Nephron (organoid): ENCODE results near the gene S100A7A.
A peak's percentile ranks its signal among the peaks of the same experiment; 100 is the strongest.

Experiments
- H3K27ac Mint-ChIP-seq, 3 experiments: 2 replicates each; pipeline ENCODE4 v1.8.0; 2020; ENCODE audit warnings: mixed read lengths in 3 of 3, mild to moderate bottlenecking in 2 of 3, moderate library complexity in 1 of 3
- H3K27me3 Mint-ChIP-seq: 2 replicates; pipeline ENCODE4 v1.8.0; 2021; ENCODE audit warnings: low read depth, mild to moderate bottlenecking, moderate library complexity, mixed read lengths
- H3K36me3 Mint-ChIP-seq: 2 replicates; pipeline ENCODE4 v1.8.0; 2020; ENCODE audit warnings: low read depth, mixed read lengths
- H3K4me1 Mint-ChIP-seq: 2 replicates; pipeline ENCODE4 v1.8.0; 2020; ENCODE audit warnings: mixed read lengths
- H3K4me3 Mint-ChIP-seq, 3 experiments: 2 replicates each; pipeline ENCODE4 v1.8.0; 2020; ENCODE audit warnings: mild to moderate bottlenecking in 3 of 3, mixed read lengths in 3 of 3, moderate library complexity in 2 of 3
- H3K9me3 Mint-ChIP-seq: 2 replicates; pipeline ENCODE4 v1.8.0; 2020; ENCODE audit warnings: mixed read lengths
- TF ChIP-seq, protein P1 (sequence below), 3 experiments: fragments of 200-600 bp; sonication (generic); IDR thresholded peaks; one replicate each; pipeline ENCODE4 v1.5.0; 2021; ENCODE audit warnings: antibody characterized with exemption in 3 of 3; ENCODE audit not compliant: unreplicated experiment in 3 of 3

The S100A7A gene

DNA sequence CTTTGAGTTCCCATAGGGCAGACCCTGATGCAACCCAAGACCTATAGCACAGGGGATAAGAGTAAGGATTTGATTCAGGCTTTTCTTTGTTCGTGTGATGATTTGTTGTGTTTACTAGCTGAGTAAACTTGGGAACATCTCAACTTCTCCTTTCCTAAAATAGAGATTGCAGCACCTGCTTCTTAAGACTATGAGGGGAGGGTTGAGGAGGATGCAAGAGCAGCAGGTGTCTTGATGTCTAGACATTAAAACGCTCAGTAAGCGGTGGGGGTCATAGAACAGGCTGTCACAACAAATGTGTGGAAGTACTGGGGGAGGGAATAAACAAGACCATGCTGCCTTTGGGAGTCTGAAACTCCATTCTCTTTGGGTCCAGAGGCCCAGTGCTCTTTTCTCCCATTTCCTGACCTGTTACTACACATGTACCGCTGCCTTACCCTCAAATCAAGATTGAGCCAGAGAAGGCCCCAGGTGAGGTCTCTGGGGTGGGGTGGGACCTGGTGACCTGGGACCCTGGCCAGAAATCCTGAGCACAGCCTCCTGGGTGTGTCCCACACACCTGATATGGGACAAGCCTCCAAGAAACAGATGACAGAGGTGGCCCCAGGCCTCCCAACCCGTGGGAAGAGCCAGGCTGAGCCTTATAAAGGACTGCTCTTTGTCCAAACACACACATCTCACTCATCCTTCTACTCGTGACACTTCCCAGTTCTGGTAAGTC, at the start of gene S100A7A:
TSS of gene S100A7A (plus strand) at position 671 of the 721 bp plus-strand sequence. CDS start 1,563 bp downstream, outside the sequence.
- TF ChIP-seq, protein P1, sequence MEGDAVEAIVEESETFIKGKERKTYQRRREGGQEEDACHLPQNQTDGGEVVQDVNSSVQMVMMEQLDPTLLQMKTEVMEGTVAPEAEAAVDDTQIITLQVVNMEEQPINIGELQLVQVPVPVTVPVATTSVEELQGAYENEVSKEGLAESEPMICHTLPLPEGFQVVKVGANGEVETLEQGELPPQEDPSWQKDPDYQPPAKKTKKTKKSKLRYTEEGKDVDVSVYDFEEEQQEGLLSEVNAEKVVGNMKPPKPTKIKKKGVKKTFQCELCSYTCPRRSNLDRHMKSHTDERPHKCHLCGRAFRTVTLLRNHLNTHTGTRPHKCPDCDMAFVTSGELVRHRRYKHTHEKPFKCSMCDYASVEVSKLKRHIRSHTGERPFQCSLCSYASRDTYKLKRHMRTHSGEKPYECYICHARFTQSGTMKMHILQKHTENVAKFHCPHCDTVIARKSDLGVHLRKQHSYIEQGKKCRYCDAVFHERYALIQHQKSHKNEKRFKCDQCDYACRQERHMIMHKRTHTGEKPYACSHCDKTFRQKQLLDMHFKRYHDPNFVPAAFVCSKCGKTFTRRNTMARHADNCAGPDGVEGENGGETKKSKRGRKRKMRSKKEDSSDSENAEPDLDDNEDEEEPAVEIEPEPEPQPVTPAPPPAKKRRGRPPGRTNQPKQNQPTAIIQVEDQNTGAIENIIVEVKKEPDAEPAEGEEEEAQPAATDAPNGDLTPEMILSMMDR (IDR thresholded peaks at IDR 0.05; ENCODE audit: unreplicated experiment in 3 of 3), result no peak
- H3K36me3 Mint-ChIP-seq, result no peaks in the 10 kb centered on the region
- H3K27ac Mint-ChIP-seq, result no peak within 1 kb of the TSS
- no peak within 1 kb of the TSS for H3K4me3 Mint-ChIP-seq
- no peaks in the 10 kb centered on the region for H3K4me1 Mint-ChIP-seq
- H3K27me3 Mint-ChIP-seq, result peaks cover 11% of the 10 kb centered on the region
- H3K9me3 Mint-ChIP-seq, result peaks cover 4% of the 10 kb centered on the region

DNA sequence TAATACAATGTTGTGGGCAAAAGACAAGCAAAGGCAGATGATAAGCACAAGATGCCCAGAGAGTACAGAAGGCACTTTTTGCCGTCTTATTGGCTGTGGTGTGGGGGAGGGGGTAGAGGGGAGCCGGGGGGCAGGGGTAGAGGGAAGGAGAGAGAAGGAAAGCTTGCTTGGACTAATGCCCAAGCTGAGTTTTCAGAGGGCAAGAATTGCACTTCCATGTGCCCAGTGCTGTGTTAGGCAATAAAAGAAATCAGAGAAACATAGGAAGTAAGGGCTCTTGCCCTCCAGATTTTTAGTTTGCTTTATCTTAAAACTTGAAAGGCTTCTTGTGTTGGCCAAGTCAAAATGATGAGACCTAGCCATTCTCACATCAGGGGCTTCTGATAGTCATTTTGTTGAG, 49.2 kb upstream of the S100A7A start:
- H3K4me1 Mint-ChIP-seq, result no peaks in the 10 kb centered on the region
- TF ChIP-seq, protein P1 (IDR thresholded peaks at IDR 0.05; ENCODE audit: unreplicated experiment in 3 of 3), result no peak
- no peaks in the 10 kb centered on the region for H3K9me3 Mint-ChIP-seq
- H3K36me3 Mint-ChIP-seq, result no peaks in the 10 kb centered on the region
- H3K4me3 Mint-ChIP-seq, result no peak overlapping the region
- H3K27ac Mint-ChIP-seq, result no peak overlapping the region
- peaks cover 16% of the 10 kb centered on the region for H3K27me3 Mint-ChIP-seq

DNA sequence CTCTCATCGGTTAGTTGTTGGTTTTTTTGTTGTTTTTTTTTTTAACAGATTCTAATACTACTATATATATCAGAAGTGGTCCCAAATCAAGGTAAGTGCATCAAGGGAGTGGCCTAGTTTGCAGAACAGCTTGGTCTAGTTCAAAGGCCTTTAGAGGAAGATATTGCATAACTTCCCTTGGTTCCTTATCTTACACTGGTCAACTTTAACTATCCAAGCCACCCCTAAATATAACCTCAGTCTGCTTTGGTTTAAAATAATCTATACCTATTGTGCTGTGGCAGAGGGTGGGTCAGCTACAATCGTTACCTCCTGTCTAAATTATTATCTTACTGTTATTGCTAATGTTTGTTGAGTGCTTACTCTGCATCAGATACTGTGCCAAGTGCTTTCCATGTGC, 47.8 kb upstream of the S100A7A start:
- Mint-ChIP-seq H3K9me3 (no peaks in the 10 kb centered on the region), H3K4me1 (no peaks in the 10 kb centered on the region), H3K4me3 (no peak overlapping the region), H3K27ac (no peak overlapping the region), H3K27me3 (peaks cover 16% of the 10 kb centered on the region), H3K36me3 (no peaks in the 10 kb centered on the region)
- TF ChIP-seq, protein P1 (IDR thresholded peaks at IDR 0.05; ENCODE audit: unreplicated experiment in 3 of 3), result no peak

DNA sequence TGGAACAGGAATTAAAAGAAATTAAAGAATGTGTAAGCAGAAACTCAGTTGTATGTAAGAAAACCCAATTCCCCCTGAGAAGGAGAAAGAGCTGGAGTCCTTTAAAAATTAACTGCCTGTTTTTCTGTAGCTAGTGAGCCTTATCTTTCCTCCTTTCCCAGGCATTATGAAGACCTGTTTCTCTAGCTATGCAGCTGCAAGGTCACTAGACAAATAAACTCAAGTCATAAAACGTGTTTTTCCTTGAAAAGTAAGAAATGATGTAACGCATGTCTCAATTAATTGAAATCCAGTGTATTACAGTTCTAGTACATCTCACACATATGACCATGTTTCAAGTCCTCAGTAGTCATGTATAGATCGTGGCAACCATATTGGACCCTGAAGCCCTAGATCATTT, 46.2 kb upstream of the S100A7A start:
- peaks cover 18% of the 10 kb centered on the region for H3K27me3 Mint-ChIP-seq
- TF ChIP-seq, protein P1 (IDR thresholded peaks at IDR 0.05; ENCODE audit: unreplicated experiment in 3 of 3), result no peak
- H3K36me3 Mint-ChIP-seq, result no peaks in the 10 kb centered on the region
- no peaks in the 10 kb centered on the region for H3K9me3 Mint-ChIP-seq
- peak overlapping the region; percentile 84 to 90 (median 86) for H3K27ac Mint-ChIP-seq
- H3K4me3 Mint-ChIP-seq, result no peak overlapping the region
- no peaks in the 10 kb centered on the region for H3K4me1 Mint-ChIP-seq

DNA sequence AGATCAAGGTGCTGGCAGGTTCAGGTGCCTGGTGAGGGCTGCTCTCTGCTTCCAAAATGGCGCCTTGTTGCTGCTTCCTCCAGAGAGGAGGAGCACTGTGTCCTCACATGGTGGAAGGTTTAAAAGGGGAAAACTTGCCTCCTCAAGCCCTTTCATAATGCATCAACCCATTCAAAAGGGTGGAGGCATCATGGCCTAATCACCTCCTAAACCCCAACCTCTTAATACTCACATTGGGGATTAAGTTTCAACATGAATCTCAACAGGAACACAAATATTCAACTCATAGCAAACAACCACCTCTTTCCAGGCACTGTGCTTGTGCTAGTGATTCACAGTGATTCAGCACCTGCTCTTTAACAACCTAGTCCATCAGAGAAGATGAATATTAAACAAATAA, 45.1 kb upstream of the S100A7A start:
- Mint-ChIP-seq H3K4me3 (no peak overlapping the region), H3K27me3 (peaks cover 22% of the 10 kb centered on the region), H3K27ac (no peak overlapping the region), H3K9me3 (no peaks in the 10 kb centered on the region), H3K4me1 (no peaks in the 10 kb centered on the region), H3K36me3 (no peaks in the 10 kb centered on the region)
- TF ChIP-seq, protein P1 (IDR thresholded peaks at IDR 0.05; ENCODE audit: unreplicated experiment in 3 of 3), result no peak

DNA sequence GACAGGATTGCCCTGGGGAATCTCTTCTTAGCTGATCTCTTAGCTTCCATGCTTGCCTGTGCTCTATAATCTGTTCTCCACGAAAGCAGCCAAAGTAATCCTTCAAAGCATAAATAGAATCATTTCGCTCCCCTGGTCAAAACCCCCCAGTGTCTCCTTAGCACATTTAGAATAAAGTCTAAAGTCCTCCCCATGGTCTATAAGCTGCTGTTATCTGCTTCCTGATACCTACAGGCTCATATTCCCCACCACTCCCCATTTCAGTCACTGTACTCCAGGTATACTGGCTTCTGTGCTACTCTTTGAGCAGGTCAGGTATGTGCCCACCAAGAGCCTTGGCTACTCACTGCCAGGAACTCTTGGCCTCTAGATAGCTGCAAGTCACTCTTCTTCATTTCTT, 43.7 kb upstream of the S100A7A start:
- Mint-ChIP-seq H3K4me1 (no peaks in the 10 kb centered on the region), H3K36me3 (no peaks in the 10 kb centered on the region), H3K27ac (no peak overlapping the region), H3K27me3 (peaks cover 21% of the 10 kb centered on the region), H3K9me3 (no peaks in the 10 kb centered on the region), H3K4me3 (no peak overlapping the region)
- TF ChIP-seq, protein P1 (IDR thresholded peaks at IDR 0.05; ENCODE audit: unreplicated experiment in 3 of 3), result no peak
